Neuronal stem cell (in vitro differentiated cells): ENCODE results near the gene CNPY1.

ENCODE experiments used
- DNase-seq: peaks from one replicate; pipeline ENCODE4 v3.0.0-alpha.2; 2013; ENCODE audit warnings: low spot score
- H2AFZ ChIP-seq: one replicate; pipeline ENCODE4 v1.6.1; 2013; ENCODE audit warnings: mild to moderate bottlenecking, low read length, inconsistent platforms
- H2AK5ac ChIP-seq: 2 replicates; pipeline ENCODE4 v1.6.1; 2013; ENCODE audit warnings: low read depth, mild to moderate bottlenecking, inconsistent platforms, low read length, moderate library complexity, mixed read lengths
- H2BK120ac ChIP-seq: 2 replicates; pipeline ENCODE4 v1.6.1; 2013; ENCODE audit warnings: low read depth, mild to moderate bottlenecking, inconsistent platforms, low read length, moderate library complexity, mixed read lengths
- H2BK12ac ChIP-seq: one replicate; pipeline ENCODE4 v1.6.1; 2013; ENCODE audit warnings: low read length, inconsistent platforms
- H2BK15ac ChIP-seq: 2 replicates; pipeline ENCODE4 v1.6.1; 2013; ENCODE audit warnings: mild to moderate bottlenecking, low read length, inconsistent platforms, mixed read lengths
- H2BK5ac ChIP-seq: one replicate; pipeline ENCODE4 v1.6.1; 2013; ENCODE audit warnings: inconsistent platforms, mild to moderate bottlenecking, low read length, moderate library complexity
- H3K14ac ChIP-seq: one replicate; pipeline ENCODE4 v1.6.1; 2013; ENCODE audit warnings: low read length, inconsistent platforms
- H3K18ac ChIP-seq: 2 replicates; pipeline ENCODE4 v1.6.1; 2013; ENCODE audit warnings: low read length, inconsistent platforms
- H3K23ac ChIP-seq: 2 replicates; pipeline ENCODE4 v1.6.1; 2013; ENCODE audit warnings: low read depth, mild to moderate bottlenecking, mixed read lengths, low read length, inconsistent platforms; ENCODE audit not compliant: poor library complexity
- H3K27ac ChIP-seq: replicated peaks from 3 replicates; pipeline ENCODE4 v1.5.1; 2013; ENCODE audit warnings: low read length, inconsistent platforms
- H3K27me3 ChIP-seq, 3 experiments: 2 replicates each; pipeline ENCODE4 v1.6.1; 2013; ENCODE audit warnings: low read length in 3 of 3, mild to moderate bottlenecking in 2 of 3, inconsistent platforms in 1 of 3, low read depth in 1 of 3, mixed read lengths in 1 of 3, moderate library complexity in 1 of 3; ENCODE audit not compliant: control insufficient read depth in 3 of 3, insufficient read depth in 3 of 3
- H3K36me3 ChIP-seq, 2 donors: replicated peaks in 1 of 2; 2 replicates each; pipeline ENCODE4 v1.6.1; 2013; ENCODE audit warnings: low read length in 2 of 2; ENCODE audit not compliant: control insufficient read depth in 2 of 2, insufficient read depth in 2 of 2
- H3K4ac ChIP-seq: 2 replicates; pipeline ENCODE4 v1.6.1; 2013; ENCODE audit warnings: inconsistent platforms, mild to moderate bottlenecking, low read length, moderate library complexity
- H3K4me1 ChIP-seq, 2 donors: 1 replicate in 1 of 2; 2 replicates in 1 of 2; pipeline ENCODE4 v1.6.1; 2013; ENCODE audit warnings: low read length in 2 of 2, low read depth in 1 of 2; ENCODE audit not compliant: control insufficient read depth in 2 of 2, insufficient read depth in 1 of 2
- H3K4me2 ChIP-seq: one replicate; pipeline ENCODE4 v1.6.1; 2013; ENCODE audit warnings: mild to moderate bottlenecking, low read length, inconsistent platforms; ENCODE audit not compliant: insufficient read depth, poor library complexity, severe bottlenecking
- H3K4me3 ChIP-seq, 2 donors: 2 replicates each; pipeline ENCODE4 v1.5.1; 2013; ENCODE audit warnings: low read length in 2 of 2, mild to moderate bottlenecking in 2 of 2, inconsistent platforms in 1 of 2, moderate library complexity in 1 of 2
- H3K79me1 ChIP-seq: one replicate; pipeline ENCODE4 v1.6.1; 2013; ENCODE audit warnings: low read depth, mild to moderate bottlenecking, inconsistent platforms, low read length, moderate library complexity
- H3K9ac ChIP-seq: one replicate; pipeline ENCODE4 v1.6.1; 2013; ENCODE audit warnings: mild to moderate bottlenecking, low read depth, low read length, inconsistent platforms; ENCODE audit not compliant: poor library complexity
- H3K9me3 ChIP-seq, 2 donors: replicated peaks in 1 of 2; 2 replicates each; pipeline versions ENCODE3 to v1.6.1; 2013; ENCODE audit warnings: low read length in 2 of 2, mild to moderate bottlenecking in 2 of 2, inconsistent platforms in 1 of 2, low read depth in 1 of 2, mixed read lengths in 1 of 2, moderate library complexity in 1 of 2; ENCODE audit not compliant: control insufficient read depth in 2 of 2, insufficient read depth in 1 of 2
- H4K8ac ChIP-seq: one replicate; pipeline ENCODE4 v1.6.1; 2013; ENCODE audit warnings: low read depth, mild to moderate bottlenecking, inconsistent platforms, low read length, moderate library complexity
- H4K91ac ChIP-seq: one replicate; pipeline ENCODE4 v1.6.1; 2013; ENCODE audit warnings: low read length, low read depth, mild to moderate bottlenecking, inconsistent platforms; ENCODE audit not compliant: poor library complexity
- WGBS, 2 donors: extraction: QIAGEN DNeasy Blood & Tissue Kit; methylation state at CpG; one replicate each; pipeline ENCODE4 v1.1.7; 2013; ENCODE audit warnings: missing lambda C conversion rate in 2 of 2, mixed read lengths in 1 of 2; ENCODE audit not compliant: insufficient read length in 2 of 2, insufficient replicate concordance in 1 of 2; ENCODE audit errors: extremely low coverage in 2 of 2; 5-methylcytosine and 5-hydroxymethylcytosine counted together

The CNPY1 gene

DNA sequence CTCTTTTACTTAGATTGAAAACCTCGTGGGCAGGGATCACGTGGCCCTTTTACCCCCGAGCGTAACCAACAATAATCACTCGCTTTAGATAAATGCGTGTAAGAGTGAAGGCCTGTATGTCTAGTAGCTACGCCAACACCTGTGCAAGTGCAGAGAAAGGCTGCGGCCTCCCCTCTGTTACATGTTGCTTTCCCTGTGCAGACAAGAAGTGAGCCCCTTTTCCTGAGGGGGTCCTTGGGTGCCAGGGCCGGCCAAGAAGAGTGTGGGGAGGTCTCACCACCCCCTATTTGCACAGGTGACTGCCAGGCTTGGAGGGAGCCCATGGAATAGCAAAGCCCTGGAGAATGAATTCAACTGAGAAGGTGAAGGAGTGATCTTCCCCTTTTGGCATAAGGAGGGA is 35.6 kb upstream of the CNPY1 start:
- H3K18ac ChIP-seq, result no peak overlapping the region
- no peak overlapping the region for H3K4me3 ChIP-seq
- no peak overlapping the region for H2AFZ ChIP-seq
- H3K14ac ChIP-seq, result no peak overlapping the region
- H4K8ac ChIP-seq, result no peak overlapping the region
- H3K9ac ChIP-seq, result no peak overlapping the region
- H4K91ac ChIP-seq, result no peak overlapping the region
- H3K27ac ChIP-seq, result no peak overlapping the region
- H3K9me3 ChIP-seq, result no peaks in the 10 kb centered on the region
- no peak overlapping the region for H2BK15ac ChIP-seq
- no peak overlapping the region for H2BK12ac ChIP-seq
- no peak for DNase-seq
- no peak overlapping the region for H3K23ac ChIP-seq
- H3K27me3 ChIP-seq, result peaks cover 0 to 35% (median 0%) of the 10 kb centered on the region in 3 experiments
- no peak overlapping the region for H2AK5ac ChIP-seq
- no CpG with 5 or more reads among the region's 9 CpGs for WGBS, 2 donors
- H2BK5ac ChIP-seq, result no peak overlapping the region
- H2BK120ac ChIP-seq, result no peak overlapping the region
- no peaks in the 10 kb centered on the region for H3K36me3 ChIP-seq
- H3K4me1 ChIP-seq, result peaks cover 0 to 4% of the 10 kb centered on the region in 2 donors
- no peak overlapping the region for H3K4ac ChIP-seq
- H3K79me1 ChIP-seq, result no peaks in the 10 kb centered on the region
- no peak overlapping the region for H3K4me2 ChIP-seq

DNA sequence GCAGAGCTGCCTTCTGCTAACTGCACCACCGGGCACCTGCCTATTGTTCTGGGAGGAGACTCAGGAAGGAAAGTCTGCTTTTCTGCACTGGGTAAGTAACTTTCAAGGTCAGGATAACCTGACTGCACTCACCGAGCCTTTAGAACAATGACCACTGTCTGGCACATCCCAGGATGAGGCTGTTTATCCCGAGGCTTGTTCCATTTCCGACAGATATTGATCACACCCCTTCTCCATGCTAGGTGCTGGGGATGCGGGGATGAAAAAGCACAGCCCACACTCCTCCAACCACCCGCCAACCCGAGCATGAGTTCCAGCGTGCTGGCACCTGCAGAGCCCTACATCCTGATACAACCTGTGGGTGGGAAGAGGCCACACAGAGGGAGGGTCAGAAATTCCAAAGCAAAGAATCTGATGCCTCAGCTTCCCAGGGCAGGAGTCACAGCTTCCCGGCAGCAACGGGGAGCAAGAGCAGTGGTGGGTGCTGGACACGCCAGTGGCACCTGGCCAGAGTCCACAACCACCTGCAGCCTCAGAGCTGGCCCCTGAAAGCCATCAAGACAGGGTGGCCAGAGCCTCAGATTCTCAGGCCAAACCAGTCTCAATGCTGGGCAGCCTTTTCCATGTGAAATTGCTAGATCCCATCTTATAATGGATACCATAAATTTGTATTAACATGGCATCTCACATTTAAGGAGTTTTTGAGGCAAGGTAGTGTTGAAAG is 34.9 kb upstream of the CNPY1 start:
- Histone ChIP-seq H3K9me3 (no peaks in the 10 kb centered on the region), H3K27me3 (peaks cover 0 to 37% (median 0%) of the 10 kb centered on the region in 3 experiments), H4K91ac (no peak overlapping the region), H3K27ac (no peak overlapping the region), H2BK5ac (no peak overlapping the region), H3K4ac (no peak overlapping the region), H3K14ac (no peak overlapping the region), H3K79me1 (no peaks in the 10 kb centered on the region), H3K4me3 (no peak overlapping the region), H2BK120ac (no peak overlapping the region), H4K8ac (no peak overlapping the region), H3K18ac (peak overlapping the region; percentile 37), H2BK12ac (no peak overlapping the region), H3K23ac (peak overlapping the region; percentile 20), H2AK5ac (peak overlapping the region; percentile 22), H3K4me1 (peaks cover 0 to 4% of the 10 kb centered on the region in 2 donors), H3K36me3 (no peaks in the 10 kb centered on the region), H3K9ac (no peak overlapping the region), H3K4me2 (no peak overlapping the region), H2BK15ac (no peak overlapping the region), H2AFZ (no peak overlapping the region)
- DNase-seq, result no peak
- no CpG with 5 or more reads among the region's 11 CpGs for WGBS, 2 donors

DNA sequence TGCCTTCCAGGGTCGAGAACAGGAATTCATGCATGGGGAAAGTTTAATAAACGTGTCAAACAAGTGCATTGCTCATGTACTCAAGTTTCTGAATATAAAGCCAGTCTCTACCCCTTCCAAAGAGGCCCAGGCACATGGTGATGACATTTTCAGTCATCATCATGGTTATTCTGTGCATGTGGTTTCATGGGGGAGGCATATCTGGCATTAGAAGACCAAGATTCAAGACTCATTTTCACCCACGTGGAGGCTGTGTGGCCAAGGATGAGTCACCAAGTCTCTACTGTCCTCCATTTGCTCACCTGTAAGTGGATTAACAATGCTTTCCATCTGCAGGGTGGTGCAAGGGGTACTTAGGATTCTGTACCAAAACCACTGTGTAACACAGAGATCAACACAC is 34.0 kb upstream of the CNPY1 start:
- Histone ChIP-seq H3K4me1 (peaks cover 0 to 4% of the 10 kb centered on the region in 2 donors), H3K14ac (peak overlapping the region; percentile 14), H3K23ac (no peak overlapping the region), H2BK120ac (no peak overlapping the region), H3K36me3 (no peaks in the 10 kb centered on the region), H3K9ac (no peak overlapping the region), H2BK5ac (no peak overlapping the region), H3K18ac (no peak overlapping the region), H2BK15ac (no peak overlapping the region), H2BK12ac (no peak overlapping the region), H3K27ac (no peak overlapping the region), H4K8ac (no peak overlapping the region), H3K4me2 (no peak overlapping the region), H2AK5ac (no peak overlapping the region), H2AFZ (no peak overlapping the region), H3K27me3 (peaks cover 0 to 37% (median 0%) of the 10 kb centered on the region in 3 experiments), H3K9me3 (no peaks in the 10 kb centered on the region), H3K79me1 (no peaks in the 10 kb centered on the region), H4K91ac (no peak overlapping the region), H3K4ac (no peak overlapping the region), H3K4me3 (no peak overlapping the region)
- no peak for DNase-seq
- WGBS, 2 donors, result no CpG with 5 or more reads among the region's 3 CpGs

DNA sequence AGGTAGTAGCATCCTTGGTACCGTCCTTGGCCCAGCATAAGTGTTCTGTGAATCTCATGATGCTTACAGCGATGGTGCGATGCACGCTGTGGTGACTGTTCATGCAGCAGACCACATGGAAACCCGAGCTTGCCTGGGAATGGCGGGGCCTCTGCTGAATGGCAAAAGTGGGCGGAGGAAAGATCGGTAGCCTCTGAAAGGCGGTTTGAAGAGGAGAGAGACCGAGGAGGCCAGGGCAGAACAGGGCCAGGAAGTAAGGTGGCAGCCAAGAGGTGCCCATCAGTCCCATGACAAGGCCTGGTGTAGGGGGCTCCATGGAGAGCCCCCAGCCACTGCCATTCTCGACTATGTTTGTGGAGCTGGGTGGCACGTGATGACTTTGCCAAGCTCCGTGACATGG is 33.2 kb upstream of the CNPY1 start:
- no peak overlapping the region for H2BK15ac ChIP-seq
- WGBS, 2 donors, result no CpG with 5 or more reads among the region's 13 CpGs

More for the DNA sequence above, 33.2 kb upstream of the CNPY1 start:
- H3K4me2 ChIP-seq, result no peak overlapping the region
- H4K91ac ChIP-seq, result no peak overlapping the region
- no peak overlapping the region for H2AFZ ChIP-seq
- no peak overlapping the region for H3K27ac ChIP-seq
- DNase-seq, result no peak
- peaks cover 0 to 4% of the 10 kb centered on the region in 2 donors for H3K4me1 ChIP-seq
- H3K9ac ChIP-seq, result no peak overlapping the region
- no peak overlapping the region for H2AK5ac ChIP-seq
- no peak overlapping the region for H3K23ac ChIP-seq
- no peak overlapping the region for H4K8ac ChIP-seq
- H2BK5ac ChIP-seq, result no peak overlapping the region
- H3K18ac ChIP-seq, result no peak overlapping the region
- no peak overlapping the region for H3K4ac ChIP-seq
- no peaks in the 10 kb centered on the region for H3K36me3 ChIP-seq
- no peak overlapping the region for H2BK12ac ChIP-seq
- H3K9me3 ChIP-seq, result no peaks in the 10 kb centered on the region
- H3K14ac ChIP-seq, result no peak overlapping the region
- peaks cover 0 to 40% (median 0%) of the 10 kb centered on the region in 3 experiments for H3K27me3 ChIP-seq
- no peak overlapping the region for H3K4me3 ChIP-seq
- H2BK120ac ChIP-seq, result no peak overlapping the region
- H3K79me1 ChIP-seq, result no peaks in the 10 kb centered on the region
